GM10248 (cell line): ENCODE results near the gene PPP4R1.

Source experiments
- CTCF ChIA-PET: fragments of 300-600 bp; sonication (Branson Sonifier 250); formaldehyde crosslinking; extraction: SDS; loops from one replicate; lab custom pipeline; 2021; ENCODE audit warnings: antibody characterized with exemption; lab: Yijun Ruan, JAX
- POLR2A ChIA-PET: fragments of 350-650 bp; sonication (Branson Sonifier 250); formaldehyde crosslinking; extraction: SDS; loops from one replicate; lab custom pipeline; 2020; ENCODE audit warnings: antibody characterized with exemption; lab: Yijun Ruan, JAX
- DNase-seq: peaks from one replicate; pipeline ENCODE4 v3.0.0; 2012; ENCODE audit errors: extremely low spot score
- TF ChIP-seq, protein P1 (sequence below): IDR thresholded peaks from 2 replicates; pipeline ENCODE4 v1.5.1; 2012; ENCODE audit warnings: mild to moderate bottlenecking, low read depth; ENCODE audit errors: extremely low read depth, missing control alignments, control extremely low read depth

PPP4R1 gene

DNA sequence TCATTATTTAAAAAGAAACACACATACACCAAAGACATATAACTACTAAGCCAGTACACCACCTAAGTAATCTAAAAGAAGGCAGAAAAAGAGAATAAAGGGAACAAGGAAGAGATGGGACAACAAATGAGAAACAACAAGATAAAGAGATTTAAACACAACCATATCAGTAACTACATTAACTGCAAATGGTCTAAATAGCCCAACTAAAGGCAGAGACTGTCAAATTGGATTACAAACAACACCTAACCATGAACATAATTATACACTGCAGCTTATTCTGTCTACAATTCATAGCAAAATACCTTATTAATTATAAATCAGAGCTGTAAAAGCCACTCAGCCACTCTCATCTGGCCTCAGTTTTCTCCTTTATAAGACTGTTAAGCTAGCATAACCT lies 15.0 kb downstream of the PPP4R1 start:
- ChIA-PET CTCF (interaction anchor here (1.0 kb wide), 1 partner anchor 24 kb away, joined by 3 read pairs; no protein-coding TSS in a partner anchor), POLR2A (no interaction called here)
- no peak for DNase-seq
- TF ChIP-seq, protein P1, sequence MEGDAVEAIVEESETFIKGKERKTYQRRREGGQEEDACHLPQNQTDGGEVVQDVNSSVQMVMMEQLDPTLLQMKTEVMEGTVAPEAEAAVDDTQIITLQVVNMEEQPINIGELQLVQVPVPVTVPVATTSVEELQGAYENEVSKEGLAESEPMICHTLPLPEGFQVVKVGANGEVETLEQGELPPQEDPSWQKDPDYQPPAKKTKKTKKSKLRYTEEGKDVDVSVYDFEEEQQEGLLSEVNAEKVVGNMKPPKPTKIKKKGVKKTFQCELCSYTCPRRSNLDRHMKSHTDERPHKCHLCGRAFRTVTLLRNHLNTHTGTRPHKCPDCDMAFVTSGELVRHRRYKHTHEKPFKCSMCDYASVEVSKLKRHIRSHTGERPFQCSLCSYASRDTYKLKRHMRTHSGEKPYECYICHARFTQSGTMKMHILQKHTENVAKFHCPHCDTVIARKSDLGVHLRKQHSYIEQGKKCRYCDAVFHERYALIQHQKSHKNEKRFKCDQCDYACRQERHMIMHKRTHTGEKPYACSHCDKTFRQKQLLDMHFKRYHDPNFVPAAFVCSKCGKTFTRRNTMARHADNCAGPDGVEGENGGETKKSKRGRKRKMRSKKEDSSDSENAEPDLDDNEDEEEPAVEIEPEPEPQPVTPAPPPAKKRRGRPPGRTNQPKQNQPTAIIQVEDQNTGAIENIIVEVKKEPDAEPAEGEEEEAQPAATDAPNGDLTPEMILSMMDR: no peak

DNA sequence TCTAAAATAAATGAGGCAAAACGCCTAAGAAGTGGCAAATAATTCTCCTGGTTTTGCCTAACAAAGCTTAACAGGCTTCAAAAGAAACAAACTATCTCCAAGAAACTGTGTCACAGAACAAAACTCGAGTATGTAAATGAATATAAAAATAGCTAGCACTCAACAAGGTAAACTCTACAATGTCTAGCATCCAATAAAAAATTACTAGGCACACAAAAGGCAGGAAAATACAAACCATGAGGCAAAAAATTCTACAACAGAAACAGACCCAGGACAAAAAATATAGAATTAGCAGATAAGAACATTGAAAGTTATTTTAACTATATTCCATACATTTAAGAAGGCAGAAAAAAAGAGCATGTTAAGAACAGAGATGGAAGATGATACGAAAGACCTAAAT lies 16.8 kb downstream of the PPP4R1 start:
- POLR2A ChIA-PET: no interaction called here
- CTCF ChIA-PET: interaction anchor here (0.9 to 2.4 kb wide), 4 partner anchors 11 to 22 kb away, joined by 3 to 9 read pairs (median 4); no protein-coding TSS in a partner anchor
- TF ChIP-seq, protein P1: no peak
- DNase-seq: no peak

DNA sequence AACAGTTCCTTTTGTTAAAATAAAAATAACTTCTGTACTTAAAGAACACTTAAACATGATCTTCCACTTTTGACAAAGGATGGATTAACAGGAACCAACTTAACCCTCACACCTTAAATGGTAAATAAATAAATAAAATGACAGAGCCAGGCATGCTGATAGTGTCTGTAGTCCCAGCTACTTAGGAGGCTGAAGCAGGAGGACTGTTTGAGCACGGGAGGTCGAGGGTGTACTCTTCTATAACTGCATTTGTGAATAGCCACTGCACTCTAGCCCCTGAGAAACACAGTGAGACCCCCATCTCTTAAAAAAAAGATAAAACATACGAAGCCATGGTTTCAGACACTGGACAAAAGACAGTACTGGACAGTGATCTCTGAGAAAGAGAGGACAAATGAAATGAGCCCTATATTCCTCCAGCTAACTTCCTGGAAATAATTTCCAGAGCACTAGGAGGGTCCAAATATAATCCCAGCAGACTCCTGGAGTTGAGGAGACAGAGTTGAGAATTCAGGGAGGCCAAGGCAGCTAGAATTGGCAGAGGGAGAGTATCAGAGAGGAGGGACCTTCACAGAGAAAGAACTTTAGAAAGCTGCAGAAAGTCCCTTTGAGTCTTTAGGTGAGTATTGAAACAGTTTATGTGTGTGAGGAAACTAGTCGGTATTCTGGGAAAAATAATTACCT lies 17.4 kb downstream of the PPP4R1 start:
- TF ChIP-seq, protein P1: no peak
- POLR2A ChIA-PET: no interaction called here
- CTCF ChIA-PET: interaction anchor here (0.9 to 2.4 kb wide), 4 partner anchors 12 to 21 kb away, joined by 3 to 9 read pairs (median 4); no protein-coding TSS in a partner anchor
- DNase-seq: no peak

DNA sequence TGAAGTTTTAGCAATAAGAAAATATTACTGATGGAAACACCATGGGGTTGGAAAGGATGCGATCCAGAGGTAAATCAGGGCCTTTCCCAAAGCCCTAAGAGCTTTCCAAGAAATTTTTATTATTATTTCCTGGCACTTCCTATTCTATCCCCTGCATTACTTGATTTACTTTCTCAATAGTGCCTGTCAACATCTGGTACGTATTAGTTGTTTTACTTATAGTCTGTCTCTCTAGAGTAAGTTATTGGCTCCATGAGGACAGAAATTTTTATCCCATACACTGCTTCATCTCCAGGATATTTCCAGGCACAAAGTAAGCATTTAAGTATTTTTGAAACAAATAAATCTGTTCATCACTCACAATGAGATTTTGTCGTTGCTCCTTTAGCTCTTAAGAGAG lies 18.1 kb downstream of the PPP4R1 start:
- DNase-seq: no peak
- TF ChIP-seq, protein P1: no peak
- ChIA-PET CTCF (interaction anchor here (0.8 to 2.4 kb wide), 2 partner anchors 8 to 13 kb away, joined by 3 to 9 read pairs; no protein-coding TSS in a partner anchor), POLR2A (no interaction called here)

DNA sequence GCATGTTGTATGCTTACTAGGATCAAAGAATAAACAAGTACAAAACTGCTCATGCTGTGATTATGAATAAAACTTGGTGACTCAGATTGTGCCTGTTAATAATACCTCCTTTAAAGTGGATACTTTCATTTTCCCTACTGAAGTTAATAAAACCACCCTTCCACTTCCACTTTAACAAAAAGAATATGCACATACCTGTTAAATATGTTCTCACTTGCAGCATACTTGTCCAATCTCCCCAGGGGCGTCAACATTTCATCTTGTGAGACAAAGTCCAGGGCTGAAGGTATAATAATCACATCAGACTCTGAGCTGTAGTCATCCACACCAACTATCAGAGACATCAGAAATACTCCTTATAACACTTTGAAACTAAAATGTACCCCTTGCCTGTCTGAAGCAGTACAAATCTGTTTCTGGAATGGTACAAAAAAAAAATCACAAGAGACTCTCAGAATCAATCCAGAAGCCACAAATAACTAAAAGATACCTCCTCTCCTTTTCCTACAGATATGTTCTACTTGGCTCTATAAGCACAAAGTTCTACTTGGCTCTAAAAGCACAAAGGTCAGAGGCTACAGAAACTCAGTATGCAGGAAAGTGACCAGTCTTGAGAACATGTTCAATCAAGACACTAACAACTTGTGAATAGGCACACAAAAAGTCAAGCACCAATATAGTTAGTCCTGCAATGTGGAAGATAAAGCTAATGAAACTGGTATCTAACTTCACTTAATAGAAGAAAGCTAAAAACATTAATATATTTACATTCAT lies 19.3 kb downstream of the PPP4R1 start:
- CTCF ChIA-PET: interaction anchor here (0.8 to 2.8 kb wide), 4 partner anchors 10 to 19 kb away, joined by 3 to 7 read pairs (median 3); no protein-coding TSS in a partner anchor
- POLR2A ChIA-PET: no interaction called here
- DNase-seq: peak; percentile 24
- TF ChIP-seq, protein P1: no peak

DNA sequence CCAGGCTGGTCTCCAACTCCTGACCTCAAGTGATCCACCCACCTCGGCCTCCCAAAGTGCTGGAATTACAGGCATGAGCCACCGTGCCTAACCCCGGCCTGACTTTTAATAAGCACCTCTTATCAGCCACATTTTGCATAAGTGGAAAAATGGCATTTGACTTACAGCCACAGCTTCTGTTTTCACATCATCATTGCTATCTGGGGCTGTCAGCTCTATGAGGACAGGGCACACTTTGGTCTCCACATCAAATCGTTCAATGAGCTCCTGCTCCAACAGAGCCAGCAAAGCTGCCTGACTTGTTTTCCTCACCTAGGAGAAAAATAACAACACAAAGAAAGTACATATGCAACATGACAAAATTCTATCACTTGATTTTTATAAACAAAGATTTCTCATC lies 26.4 kb downstream of the PPP4R1 start:
- CTCF ChIA-PET: interaction anchor here (1.4 kb wide), 1 partner anchor 12 kb away, joined by 5 read pairs; no protein-coding TSS in a partner anchor

More for the DNA sequence above, 26.4 kb downstream of the PPP4R1 start:
- POLR2A ChIA-PET: no interaction called here
- no peak for DNase-seq
- TF ChIP-seq, protein P1: no peak
